HEK293T (cell line): Measurements from ENCODE around the gene PGLYRP1.

Experiments used
- ARNT ChIP-seq: fragments of 450-650 bp; IDR thresholded peaks from 2 replicates; pipeline ENCODE4 v1.6.1; 2017; ENCODE audit warnings: mild to moderate bottlenecking
- CTBP1 ChIP-seq: fragments of 450-650 bp; IDR thresholded peaks from 2 replicates; pipeline ENCODE4 v1.6.1; 2016; ENCODE audit warnings: borderline replicate concordance
- ELF4 ChIP-seq: fragments of 450-650 bp; IDR thresholded peaks from 2 replicates; pipeline ENCODE4 v1.6.1; 2017; ENCODE audit warnings: antibody characterized with exemption
- FOXA1 ChIP-seq: fragments of 450-650 bp; IDR thresholded peaks from 2 replicates; pipeline ENCODE4 v1.6.1; 2016; ENCODE audit warnings: mild to moderate bottlenecking
- FOXK2 ChIP-seq: fragments of 450-650 bp; IDR thresholded peaks from 2 replicates; pipeline ENCODE4 v1.6.1; 2016; ENCODE audit warnings: mild to moderate bottlenecking
- FOXM1 ChIP-seq: fragments of 450-650 bp; IDR thresholded peaks from 2 replicates; pipeline ENCODE4 v1.6.1; 2017; ENCODE audit warnings: mild to moderate bottlenecking, borderline replicate concordance
- PKNOX1 ChIP-seq: fragments of 450-650 bp; IDR thresholded peaks from 2 replicates; pipeline ENCODE4 v1.6.1; 2016
- SP1 ChIP-seq: fragments of 450-650 bp; IDR thresholded peaks from 2 replicates; pipeline ENCODE4 v1.6.1; 2017

- TF ChIP-seq FOXM1 = no peak
- no peak for TF ChIP-seq ARNT
- TF ChIP-seq FOXK2 = no peak
- no peak for TF ChIP-seq FOXA1
- TF ChIP-seq CTBP1 = no peak
- TF ChIP-seq ELF4 = no peak
- TF ChIP-seq SP1 = no peak
- no peak for TF ChIP-seq PKNOX1
Observed at GRCh38 chr19:45990113-45990728, 32.6 kb downstream of the PGLYRP1 start.
